Activated T-cell treated with anti-CD3 and anti-CD28 coated beads, Interleukin-2, amount 50 U/mL, for 1 hour (primary cell): ENCODE measurements around the gene MROH8.

Source experiments
- DNase-seq: peaks from one replicate; pipeline ENCODE4 v3.0.0-alpha.2; 2020

MROH8 gene

GRCh38 chr20:37178839-37179682, at the start of gene MROH8, which contains the start of gene RPN2:
Gene MROH8 (minus strand): TSS chr20:37179548.
Gene RPN2 (plus strand): TSS chr20:37179330. CDS start chr20:37179357, 27 bp downstream.
- peak; percentile 94 for DNase-seq

- no peak for DNase-seq
These were observed 49.3 kb upstream of the MROH8 start for GRCh38 chr20:37228656-37229055.

- no peak for DNase-seq
These were observed 48.7 kb upstream of the MROH8 start for GRCh38 chr20:37228082-37228481.

- DNase-seq = no peak
These were observed 47.5 kb upstream of the MROH8 start for GRCh38 chr20:37226889-37227288.

- DNase-seq = no peak
These were observed 45.8 kb upstream of the MROH8 start for GRCh38 chr20:37225146-37225545.

GRCh38 chr20:37223053-37223452, 43.7 kb upstream of the MROH8 start:
- no peak for DNase-seq

- DNase-seq = no peak
These were observed 42.7 kb upstream of the MROH8 start for GRCh38 chr20:37222086-37222485.

GRCh38 chr20:37220731-37221130, 41.4 kb upstream of the MROH8 start:
- DNase-seq = no peak

- no peak for DNase-seq
These were observed 40.7 kb upstream of the MROH8 start for GRCh38 chr20:37219751-37220668.

- DNase-seq = no peak
These were observed 39.6 kb upstream of the MROH8 start for GRCh38 chr20:37218976-37219375.

- no peak for DNase-seq
These were observed 39.1 kb upstream of the MROH8 start for GRCh38 chr20:37218441-37218840.

GRCh38 chr20:37209661-37210314, 30.4 kb upstream of the MROH8 start:
- no peak for DNase-seq

- DNase-seq = no peak
These were observed 29.8 kb upstream of the MROH8 start for GRCh38 chr20:37209193-37209592.

- no peak for DNase-seq
These were observed 27.8 kb upstream of the MROH8 start for GRCh38 chr20:37207171-37207570.

GRCh38 chr20:37205794-37206193, 26.4 kb upstream of the MROH8 start:
- no peak for DNase-seq

GRCh38 chr20:37205130-37205529, 25.8 kb upstream of the MROH8 start:
- DNase-seq = no peak

- DNase-seq = no peak
These were observed 24.7 kb upstream of the MROH8 start for GRCh38 chr20:37204056-37204455.

- no peak for DNase-seq
These were observed 23.1 kb upstream of the MROH8 start for GRCh38 chr20:37202267-37202943.

- DNase-seq = no peak
These were observed 22.4 kb upstream of the MROH8 start for GRCh38 chr20:37201827-37202162.

- DNase-seq = no peak
These were observed 21.8 kb upstream of the MROH8 start for GRCh38 chr20:37200926-37201826.

GRCh38 chr20:37200376-37200775, 21.0 kb upstream of the MROH8 start:
- no peak for DNase-seq
